Testis (tissue), 3 donors: Measurements from ENCODE around the gene SLC25A21. TPM values are rescaled to one million over a fixed set of nuclear protein-coding genes. Genes with fewer than 3 reads are reported as not detected.

ENCODE experiments used
- DNase-seq: peaks from one replicate; pipeline ENCODE4 v3.0.0-alpha.2; 2019
- H3K27ac ChIP-seq, 2 donors: fragments of 200-600 bp; sonication (generic); one replicate each; pipeline ENCODE4 v1.5.1; 2019
- H3K27me3 ChIP-seq: fragments of 200-600 bp; sonication (generic); one replicate; pipeline ENCODE4 v1.5.1; 2019
- H3K36me3 ChIP-seq: fragments of 200-600 bp; sonication (generic); one replicate; pipeline ENCODE4 v1.5.1; 2017; ENCODE audit warnings: low read depth; ENCODE audit errors: missing control alignments
- H3K4me1 ChIP-seq: fragments of 200-600 bp; sonication (generic); one replicate; pipeline ENCODE4 v1.5.1; 2019
- H3K4me3 ChIP-seq, 2 donors: fragments of 200-600 bp; sonication (generic); one replicate each; pipeline ENCODE4 v1.5.1; 2017 to 2019
- H3K9me3 ChIP-seq: fragments of 200-600 bp; sonication (generic); one replicate; pipeline ENCODE4 v1.5.1; 2017
- CTCF ChIP-seq, 3 experiments: fragments of 450-650 bp in 2 of 3; fragments of 200-600 bp in 1 of 3; sonication (generic) in 1 of 3; IDR thresholded peaks; one replicate each; pipeline ENCODE4 v1.5.1; 2016 to 2019; ENCODE audit warnings: antibody characterized with exemption in 3 of 3, mild to moderate bottlenecking in 2 of 3, moderate library complexity in 1 of 3
- POLR2A ChIP-seq: fragments of 450-650 bp; IDR thresholded peaks from one replicate; pipeline ENCODE4 v1.6.1; 2017; ENCODE audit warnings: antibody characterized with exemption, mild to moderate bottlenecking, moderate library complexity
- WGBS, 2 donors: methylation state at CpG; one replicate each; pipeline ENCODE4 v1.1.5; 2018; 5-methylcytosine and 5-hydroxymethylcytosine counted together
- intact Hi-C: fragments of 100-400 bp; cut with DNase I; formaldehyde crosslinking; loops from one replicate; pipeline ENCODE4 v1.15.1; 2023; ENCODE audit warnings: low total_unique reads
- polyA plus RNA-seq: library from polyadenylated mRNA; stranded (reverse); fragments of 350-450 nt; fragmentation: Illumina TruSeq; extraction: RNeasy Lipid Tissue Mini Kit (QIAGEN cat#74804); gene quantifications from one replicate; pipeline ENCODE4 v1.2.3, GENCODE V29; 2014; ENCODE audit warnings: low read depth, low replicate concordance; ENCODE audit not compliant: insufficient read depth
- total RNA-seq, 2 donors: library from RNA; depleted of rRNA; stranded (reverse); fragments of >200 nt; gene quantifications; one replicate each; pipeline ENCODE4 v1.2.3, GENCODE V29; 2016

The SLC25A21 gene
- total and polyA plus RNA-seq, 3 donors from 2014 or later = 4.4 to 16.0 (median 13.6) TPM

DNA sequence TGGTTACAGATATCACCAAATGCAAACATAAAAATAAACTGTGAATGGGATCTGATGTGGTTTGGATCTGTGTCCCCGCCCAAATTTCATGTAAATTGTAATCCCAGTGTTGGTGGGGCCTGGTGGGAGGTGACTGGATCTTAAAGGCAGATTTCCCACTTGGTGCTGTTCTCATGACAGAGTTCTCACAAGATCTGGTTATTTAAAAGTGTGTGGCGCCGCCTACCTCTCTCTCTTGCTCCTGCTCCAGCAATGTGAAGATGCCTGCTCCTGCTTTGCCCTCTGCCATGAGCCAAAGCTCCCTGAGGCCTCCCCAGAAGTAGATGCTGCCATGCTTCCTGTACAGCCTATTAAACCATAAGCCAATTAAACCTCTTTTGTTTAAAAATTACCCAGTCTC is 47.8 kb downstream of the SLC25A21 start:
- TF ChIP-seq POLR2A (no peak), CTCF (IDR thresholded peaks at IDR 0.05) (no peak)
- H3K36me3 ChIP-seq = no peaks in the 10 kb centered on the region
- no peak overlapping the region for H3K4me3 ChIP-seq
- intact Hi-C loops = no loop called here
- H3K27me3 ChIP-seq = no peaks in the 10 kb centered on the region
- 78 to 92% methylated on average over 3 of the region's 3 CpGs for WGBS, 2 donors
- no peak overlapping the region for H3K27ac ChIP-seq
- no peak for DNase-seq
- H3K4me1 ChIP-seq = no peaks in the 10 kb centered on the region
- no peaks in the 10 kb centered on the region for H3K9me3 ChIP-seq

GRCh38 chr14:37122919-37123639 is 49.3 kb downstream of the SLC25A21 start:
- WGBS, 2 donors = 67 to 68% methylated on average over 7 of the region's 7 CpGs
- intact Hi-C loops = no loop called here
- no peak for TF ChIP-seq CTCF (IDR thresholded peaks at IDR 0.05)
- H3K27me3 ChIP-seq = no peaks in the 10 kb centered on the region
- H3K27ac ChIP-seq = no peak overlapping the region
- DNase-seq = no peak
- no peaks in the 10 kb centered on the region for H3K4me1 ChIP-seq
- H3K9me3 ChIP-seq = no peaks in the 10 kb centered on the region
- no peak overlapping the region for H3K4me3 ChIP-seq
- H3K36me3 ChIP-seq = no peaks in the 10 kb centered on the region

GRCh38 chr14:37122288-37122687 is 50.1 kb downstream of the SLC25A21 start:
- H3K9me3 ChIP-seq = no peaks in the 10 kb centered on the region
- H3K27me3 ChIP-seq = no peaks in the 10 kb centered on the region
- H3K4me3 ChIP-seq = no peak overlapping the region
- H3K27ac ChIP-seq = no peak overlapping the region
- intact Hi-C loops = no loop called here
- DNase-seq = no peak
- no peaks in the 10 kb centered on the region for H3K36me3 ChIP-seq
- 86 to 90% methylated on average over 3 of the region's 3 CpGs for WGBS, 2 donors
- no peaks in the 10 kb centered on the region for H3K4me1 ChIP-seq
- TF ChIP-seq POLR2A (no peak), CTCF (IDR thresholded peaks at IDR 0.05) (no peak)

- TF ChIP-seq POLR2A (no peak), CTCF (IDR thresholded peaks at IDR 0.05) (no peak)
- Histone ChIP-seq H3K36me3 (no peaks in the 10 kb centered on the region), H3K4me3 (no peak overlapping the region), H3K27me3 (no peaks in the 10 kb centered on the region), H3K4me1 (no peaks in the 10 kb centered on the region), H3K9me3 (no peaks in the 10 kb centered on the region), H3K27ac (no peak overlapping the region)
- DNase-seq = no peak
- intact Hi-C loops = no loop called here
- WGBS, 2 donors = 76 to 83% methylated on average over 4 of the region's 4 CpGs
Measured at GRCh38 chr14:37118673-37119366, 53.6 kb downstream of the SLC25A21 start.
